GM23338 (cell line): ENCODE data around the gene FBXW10B.
"Not testable (repeated sequence)": the region's sequence is repeated elsewhere in the genome, so short reads cannot be mapped to it uniquely, and the experiment has no call there.

ENCODE experiments used
- CREB1 ChIP-seq: fragments of 250-450 bp; sonication (Bioruptor Pico); IDR thresholded peaks from 2 replicates; pipeline ENCODE4 v1.5.0; 2020; ENCODE audit warnings: low read depth, mild to moderate bottlenecking, moderate library complexity
- CTCF ChIP-seq, 2 experiments: fragments of 200-600 bp in 1 of 2; sonication (generic) in 1 of 2; conservative IDR thresholded peaks; 2 replicates each; pipeline versions ENCODE4 v1.5.1 to v1.6.1; 2016 to 2017; ENCODE audit warnings: antibody characterized with exemption in 2 of 2, low read depth in 2 of 2, mild to moderate bottlenecking in 2 of 2, moderate library complexity in 1 of 2
- ETS1 ChIP-seq: IDR thresholded peaks from 2 replicates; pipeline ENCODE4 v1.6.1; 2016; ENCODE audit warnings: antibody characterized with exemption
- EZH2 ChIP-seq: fragments of 200-600 bp; sonication (generic); IDR thresholded peaks from one replicate; pipeline ENCODE4 v1.8.0; 2017; ENCODE audit warnings: antibody characterized with exemption, mild to moderate bottlenecking, low read depth; ENCODE audit not compliant: unreplicated experiment
- EZH2phosphoT487 ChIP-seq: fragments of 200-600 bp; sonication (generic); IDR thresholded peaks from one replicate; pipeline ENCODE4 v1.8.1; 2018; ENCODE audit warnings: antibody characterized with exemption; ENCODE audit not compliant: unreplicated experiment
- JUNB ChIP-seq: IDR thresholded peaks from one replicate; pipeline ENCODE4 v1.6.1; 2016; ENCODE audit warnings: antibody characterized with exemption; ENCODE audit not compliant: unreplicated experiment
- NANOG ChIP-seq: IDR thresholded peaks from 2 replicates; pipeline ENCODE4 v1.6.1; 2016; ENCODE audit warnings: antibody characterized with exemption, borderline replicate concordance
- POLR2AphosphoS5 ChIP-seq: IDR thresholded peaks from 2 replicates; pipeline ENCODE4 v1.6.1; 2016; ENCODE audit warnings: antibody characterized with exemption, low read depth
- REST ChIP-seq: IDR thresholded peaks from one replicate; pipeline ENCODE4 v1.6.1; 2018; ENCODE audit warnings: antibody characterized with exemption; ENCODE audit not compliant: unreplicated experiment
- STAT1 ChIP-seq: IDR thresholded peaks from one replicate; pipeline ENCODE4 v1.6.1; 2016; ENCODE audit warnings: antibody characterized with exemption; ENCODE audit not compliant: unreplicated experiment
- ZNF114 ChIP-seq: fragments of 250-450 bp; sonication (Bioruptor Pico); IDR thresholded peaks from 2 replicates; pipeline ENCODE4 v1.5.0; 2020; ENCODE audit warnings: mild to moderate bottlenecking, moderate library complexity
- ZNF331 ChIP-seq: fragments of 250-450 bp; sonication (Bioruptor Pico); IDR thresholded peaks from 2 replicates; pipeline ENCODE4 v1.5.0; 2020; ENCODE audit warnings: low read depth, mild to moderate bottlenecking, moderate library complexity
- ZNF462 ChIP-seq: fragments of 250-450 bp; sonication (Bioruptor Pico); IDR thresholded peaks from 2 replicates; pipeline ENCODE4 v1.5.0; 2020; ENCODE audit warnings: mild to moderate bottlenecking, moderate library complexity

DNA sequence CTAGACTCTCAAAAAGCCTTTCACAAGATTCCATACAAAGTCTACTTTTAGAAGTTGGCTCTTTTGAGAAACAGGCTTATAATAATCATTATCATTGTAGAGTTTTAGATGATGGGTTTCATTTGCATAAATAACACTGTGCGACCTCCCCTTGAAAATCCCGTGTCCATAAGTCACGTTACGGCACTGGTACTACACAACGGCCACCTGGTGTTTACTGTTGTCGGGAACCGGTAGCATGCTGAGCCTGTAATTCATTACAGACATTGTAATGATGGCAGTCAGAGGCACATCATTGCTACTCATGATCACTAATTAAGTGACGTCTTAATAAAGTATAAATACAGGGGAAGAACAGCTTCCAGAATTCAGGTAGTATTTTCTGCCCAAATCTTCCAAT is 31.5 kb downstream of the FBXW10B start:
- TF ChIP-seq CTCF (conservative IDR thresholded peaks at IDR 0.05; ENCODE audit: low read depth in 2 of 2); REST; POLR2AphosphoS5; EZH2phosphoT487; EZH2; JUNB; ZNF114 (CRISPR knock-in tag); CREB1; ETS1; STAT1; NANOG; ZNF331; ZNF462 (CRISPR knock-in tag): not testable (repeated sequence)
